Brain microvascular endothelial cell (primary cell): ENCODE data around the gene SENP6.

Source experiments
- DNase-seq: peaks from one replicate; pipeline ENCODE4 v3.0.0-alpha.2; 2020
- H3K27ac ChIP-seq: fragments of 250-450 bp; sonication (Bioruptor Pico); 2 replicates; pipeline ENCODE4 v1.5.1; 2020; ENCODE audit warnings: mild to moderate bottlenecking, moderate library complexity
- H3K27me3 ChIP-seq: fragments of 250-450 bp; sonication (Bioruptor Pico); replicated peaks from 2 replicates; pipeline ENCODE4 v1.5.1; 2020; ENCODE audit warnings: mild to moderate bottlenecking
- H3K36me3 ChIP-seq: fragments of 250-450 bp; sonication (Bioruptor Pico); replicated peaks from 2 replicates; pipeline ENCODE4 v1.5.1; 2020; ENCODE audit warnings: mild to moderate bottlenecking
- H3K4me3 ChIP-seq: 2 replicates; pipeline ENCODE4 v1.5.1; 2011; ENCODE audit warnings: low read depth, mild to moderate bottlenecking, control low read depth, low read length, moderate library complexity
- in situ Hi-C: cut with HindIII; loops from 2 replicates; pipeline ENCODE4 v1.10.0; 2017; ENCODE audit warnings: low sequenced_read_pairs, low pct_ligation_motif_present
- TF ChIP-seq, protein P1 (sequence below): IDR thresholded peaks from 2 replicates; pipeline ENCODE4 v1.5.1; 2011; ENCODE audit warnings: low read depth, mild to moderate bottlenecking, moderate library complexity, low read length, control low read depth, inconsistent platforms; ENCODE audit errors: missing control alignments

Gene SENP6

DNA sequence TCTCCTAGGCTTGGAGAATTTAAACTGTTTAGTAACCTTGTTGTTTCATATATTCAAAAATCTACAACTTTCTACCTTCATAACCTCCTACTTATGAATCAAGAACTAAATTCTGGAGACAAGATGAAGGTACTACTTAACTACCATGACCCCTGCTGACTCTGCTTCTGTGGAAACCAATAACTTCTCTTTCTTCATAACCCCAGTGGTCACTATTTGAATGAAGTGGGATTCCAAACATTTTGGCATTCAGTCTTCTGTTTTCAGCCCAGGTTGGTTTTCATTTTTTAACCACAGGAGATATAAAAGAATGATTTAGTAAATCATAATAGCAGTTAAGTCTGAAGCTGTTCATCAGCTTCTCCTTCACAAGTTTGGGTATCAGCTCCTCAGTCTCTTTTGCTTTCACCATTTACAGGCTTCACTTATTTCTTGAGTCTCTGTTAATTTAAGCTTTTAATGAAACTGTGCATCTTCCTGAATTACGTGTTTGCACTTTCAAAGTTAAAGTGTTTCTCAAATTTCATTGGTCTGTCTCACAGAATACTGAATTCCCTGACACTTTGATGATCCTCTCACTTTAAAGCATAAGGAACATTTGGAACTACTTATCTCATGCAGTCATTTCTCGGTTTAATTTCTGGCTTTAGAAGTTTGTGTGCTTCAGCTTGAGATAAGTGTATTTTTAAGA is 9.5 kb downstream of the SENP6 start:
- Histone ChIP-seq H3K4me3 (no peak overlapping the region), H3K36me3 (no peaks in the 10 kb centered on the region), H3K27me3 (no peaks in the 10 kb centered on the region), H3K27ac (no peak overlapping the region)
- no peak for DNase-seq
- in situ Hi-C loops = no loop called here
- TF ChIP-seq, protein P1, sequence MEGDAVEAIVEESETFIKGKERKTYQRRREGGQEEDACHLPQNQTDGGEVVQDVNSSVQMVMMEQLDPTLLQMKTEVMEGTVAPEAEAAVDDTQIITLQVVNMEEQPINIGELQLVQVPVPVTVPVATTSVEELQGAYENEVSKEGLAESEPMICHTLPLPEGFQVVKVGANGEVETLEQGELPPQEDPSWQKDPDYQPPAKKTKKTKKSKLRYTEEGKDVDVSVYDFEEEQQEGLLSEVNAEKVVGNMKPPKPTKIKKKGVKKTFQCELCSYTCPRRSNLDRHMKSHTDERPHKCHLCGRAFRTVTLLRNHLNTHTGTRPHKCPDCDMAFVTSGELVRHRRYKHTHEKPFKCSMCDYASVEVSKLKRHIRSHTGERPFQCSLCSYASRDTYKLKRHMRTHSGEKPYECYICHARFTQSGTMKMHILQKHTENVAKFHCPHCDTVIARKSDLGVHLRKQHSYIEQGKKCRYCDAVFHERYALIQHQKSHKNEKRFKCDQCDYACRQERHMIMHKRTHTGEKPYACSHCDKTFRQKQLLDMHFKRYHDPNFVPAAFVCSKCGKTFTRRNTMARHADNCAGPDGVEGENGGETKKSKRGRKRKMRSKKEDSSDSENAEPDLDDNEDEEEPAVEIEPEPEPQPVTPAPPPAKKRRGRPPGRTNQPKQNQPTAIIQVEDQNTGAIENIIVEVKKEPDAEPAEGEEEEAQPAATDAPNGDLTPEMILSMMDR = no peak

DNA sequence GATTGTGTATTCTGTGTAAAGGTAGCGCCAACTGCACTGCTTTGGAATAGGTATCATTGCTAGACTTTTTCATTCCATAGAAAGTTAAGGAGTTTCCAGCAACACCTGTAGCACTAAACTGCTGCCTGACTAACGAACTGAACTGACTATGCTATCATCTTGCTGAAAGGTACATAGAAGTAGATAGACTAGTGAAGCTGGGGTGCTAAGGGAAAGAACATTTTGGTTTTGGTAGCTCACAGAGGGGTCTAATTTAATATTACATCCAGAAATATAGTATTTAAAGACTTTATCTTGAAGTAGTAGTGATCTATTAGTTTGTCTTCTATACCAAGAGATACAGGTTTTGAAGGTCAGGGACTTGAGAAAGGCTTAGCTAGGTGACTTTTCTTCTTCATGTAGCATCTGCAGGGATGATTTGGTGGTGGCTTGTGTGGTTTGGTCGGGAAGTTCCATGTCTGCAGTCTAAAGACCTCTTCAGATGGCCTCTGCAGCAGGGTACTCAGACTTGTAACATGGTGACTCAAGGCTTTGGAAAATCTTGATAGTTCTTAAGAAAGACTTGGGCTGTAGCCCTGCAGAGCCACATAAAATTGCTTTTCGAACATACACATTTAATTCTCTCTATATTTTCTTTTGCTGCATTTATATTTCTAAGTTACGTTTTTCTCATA is 10.2 kb downstream of the SENP6 start:
- Histone ChIP-seq H3K36me3 (no peaks in the 10 kb centered on the region), H3K27ac (no peak overlapping the region), H3K4me3 (no peak overlapping the region), H3K27me3 (no peaks in the 10 kb centered on the region)
- in situ Hi-C loops = no loop called here
- TF ChIP-seq, protein P1 = no peak
- DNase-seq = no peak

- no peak for DNase-seq
- in situ Hi-C loops = no loop called here
- no peak overlapping the region for H3K4me3 ChIP-seq
These were observed 10.8 kb downstream of the SENP6 start for GRCh38 chr6:75612434-75612833.

DNA sequence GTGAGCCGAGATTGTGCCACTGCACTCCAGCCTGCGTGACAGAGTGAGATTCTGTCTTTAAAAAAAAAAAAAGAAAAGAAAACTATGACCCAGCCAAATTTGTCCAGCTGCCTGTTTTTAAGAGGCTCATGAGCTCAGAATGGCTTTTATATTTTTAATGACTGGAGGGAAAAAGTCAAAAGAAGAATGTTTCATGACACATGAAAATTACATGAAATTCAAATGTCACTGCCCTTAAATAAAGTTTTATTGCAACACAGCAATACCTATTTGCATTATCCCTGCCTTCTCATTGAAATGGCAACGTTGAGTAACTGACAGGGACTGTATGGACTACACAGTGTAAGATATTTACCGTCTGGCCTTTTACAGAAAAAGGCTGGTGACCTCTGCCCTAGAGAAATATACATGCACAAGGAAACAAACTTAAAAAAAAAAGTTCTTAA is 11.4 kb downstream of the SENP6 start:
- H3K27ac ChIP-seq = no peak overlapping the region
- no peaks in the 10 kb centered on the region for H3K27me3 ChIP-seq
- H3K4me3 ChIP-seq = no peak overlapping the region
- TF ChIP-seq, protein P1 = no peak
- in situ Hi-C loops = no loop called here
- H3K36me3 ChIP-seq = no peaks in the 10 kb centered on the region
- no peak for DNase-seq

More at GRCh38 chr6:75612434-75612833, 10.8 kb downstream of the SENP6 start:
- TF ChIP-seq, protein P1 = no peak
- no peaks in the 10 kb centered on the region for H3K27me3 ChIP-seq
- no peak overlapping the region for H3K27ac ChIP-seq
- no peaks in the 10 kb centered on the region for H3K36me3 ChIP-seq

DNA sequence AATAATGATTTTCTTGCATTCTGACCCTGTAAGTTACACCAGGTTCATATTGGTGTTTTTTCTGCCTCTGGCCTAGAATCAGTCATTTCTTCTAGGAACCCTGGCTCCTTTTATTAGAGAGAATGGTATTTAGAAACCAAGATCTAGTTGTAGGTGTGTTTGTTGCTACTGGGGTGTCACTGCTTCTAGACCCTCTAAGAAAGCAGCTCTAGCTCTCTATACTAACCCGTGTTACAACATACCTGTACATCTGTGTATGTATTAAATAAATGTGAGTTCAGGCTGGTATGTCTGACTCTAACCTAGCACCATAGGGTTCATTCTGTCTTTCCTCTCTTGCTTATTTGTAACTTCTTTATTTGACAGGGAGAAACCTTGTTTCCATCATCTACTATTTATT is 16.8 kb downstream of the SENP6 start:
- Histone ChIP-seq H3K4me3 (no peak overlapping the region), H3K27me3 (no peaks in the 10 kb centered on the region), H3K27ac (no peak overlapping the region), H3K36me3 (no peaks in the 10 kb centered on the region)
- in situ Hi-C loops = no loop called here
- TF ChIP-seq, protein P1 = no peak
- DNase-seq = no peak
